CD14-positive monocyte (primary cell): Measurements from ENCODE around the gene HEPN1. TPM values are rescaled to one million over a fixed set of nuclear protein-coding genes. Genes with fewer than 3 reads are reported as not detected.

Experiments used
- DNase-seq, 3 donors: peaks; one replicate each; pipeline ENCODE4 v3.0.0-alpha.2; 2011 to 2022
- H2AFZ ChIP-seq: 2 replicates; pipeline ENCODE4 v1.6.0; 2012; ENCODE audit warnings: mild to moderate bottlenecking, low read depth, low read length, inconsistent platforms; ENCODE audit not compliant: insufficient read depth, poor library complexity, severe bottlenecking
- H3K27ac ChIP-seq, 2 donors: 1 replicate in 1 of 2; 2 replicates in 1 of 2; pipeline ENCODE4 v1.5.1; 2012 to 2013; ENCODE audit warnings: low read length in 2 of 2, control low read depth in 1 of 2, inconsistent platforms in 1 of 2, low read depth in 1 of 2, mild to moderate bottlenecking in 1 of 2
- H3K27me3 ChIP-seq, 2 donors: one replicate each; pipeline versions ENCODE4 v1.6.0 to v1.6.1; 2011 to 2013; ENCODE audit warnings: low read length in 2 of 2; ENCODE audit not compliant: control insufficient read depth in 2 of 2, insufficient read depth in 2 of 2
- H3K36me3 ChIP-seq, 2 donors: replicated peaks in 1 of 2; 1 replicate in 1 of 2; 2 replicates in 1 of 2; pipeline versions ENCODE4 v1.5.1 to v1.6.1; 2012 to 2013; ENCODE audit warnings: low read length in 2 of 2, control low read depth in 1 of 2, inconsistent platforms in 1 of 2, mild to moderate bottlenecking in 1 of 2; ENCODE audit not compliant: insufficient read depth in 2 of 2, control insufficient read depth in 1 of 2
- H3K4me1 ChIP-seq, 2 donors: 1 replicate in 1 of 2; 2 replicates in 1 of 2; pipeline versions ENCODE4 v1.5.1 to v1.6.1; 2012 to 2013; ENCODE audit warnings: low read length in 2 of 2, control low read depth in 1 of 2, inconsistent platforms in 1 of 2, mild to moderate bottlenecking in 1 of 2, moderate library complexity in 1 of 2; ENCODE audit not compliant: insufficient read depth in 2 of 2, control insufficient read depth in 1 of 2
- H3K4me2 ChIP-seq: replicated peaks from 2 replicates; pipeline ENCODE3; 2012; ENCODE audit warnings: low read length, moderate library complexity, mild to moderate bottlenecking; ENCODE audit not compliant: poor library complexity, severe bottlenecking; ENCODE audit errors: extremely low read depth
- H3K4me3 ChIP-seq, 3 experiments: fragments of 200-600 bp in 1 of 3; sonication (generic) in 1 of 3; replicated peaks in 1 of 3; 1 replicate in 2 of 3; 2 replicates in 1 of 3; pipeline ENCODE4 v1.5.1; 2011 to 2013; ENCODE audit warnings: low read length in 3 of 3, mild to moderate bottlenecking in 3 of 3, control low read depth in 2 of 3, low read depth in 2 of 3, inconsistent platforms in 1 of 3, moderate library complexity in 1 of 3
- H3K79me2 ChIP-seq: 2 replicates; pipeline ENCODE4 v1.6.0; 2012; ENCODE audit warnings: mild to moderate bottlenecking, control low read depth, inconsistent platforms, low read length, moderate library complexity; ENCODE audit not compliant: insufficient read depth
- H3K9ac ChIP-seq: 2 replicates; pipeline ENCODE4 v1.6.0; 2017; ENCODE audit warnings: low read length, mild to moderate bottlenecking; ENCODE audit not compliant: insufficient read depth, poor library complexity, severe bottlenecking
- H3K9me3 ChIP-seq, 2 donors: replicated peaks in 1 of 2; 1 replicate in 1 of 2; 2 replicates in 1 of 2; pipeline versions ENCODE4 v1.5.1 to v1.6.1; 2012 to 2013; ENCODE audit warnings: low read length in 2 of 2, control low read depth in 1 of 2; ENCODE audit not compliant: control insufficient read depth in 1 of 2, insufficient read depth in 1 of 2
- H4K20me1 ChIP-seq: 2 replicates; pipeline ENCODE4 v1.6.0; 2012; ENCODE audit warnings: mild to moderate bottlenecking, low read length, control low read depth, moderate library complexity; ENCODE audit not compliant: insufficient read depth
- H3K27ac Mint-ChIP-seq, 7 donors: one replicate each; pipeline ENCODE4 v1.8.0; 2020; ENCODE audit warnings: mild to moderate bottlenecking in 7 of 7, mixed read lengths in 7 of 7, moderate library complexity in 6 of 7, inconsistent platforms in 2 of 7
- H3K27me3 Mint-ChIP-seq, 3 donors: one replicate each; pipeline ENCODE4 v1.8.0; 2021 to 2022; ENCODE audit warnings: low read depth in 3 of 3, mild to moderate bottlenecking in 3 of 3, mixed read lengths in 3 of 3, moderate library complexity in 3 of 3, inconsistent platforms in 1 of 3
- H3K36me3 Mint-ChIP-seq, 2 donors: one replicate each; pipeline ENCODE4 v1.8.0; 2020; ENCODE audit warnings: mixed read lengths in 2 of 2, inconsistent platforms in 1 of 2, mild to moderate bottlenecking in 1 of 2
- H3K4me1 Mint-ChIP-seq: one replicate; pipeline ENCODE4 v1.8.0; 2020; ENCODE audit warnings: mild to moderate bottlenecking, mixed read lengths
- H3K4me3 Mint-ChIP-seq, 2 donors: one replicate each; pipeline ENCODE4 v1.8.0; 2020; ENCODE audit warnings: mild to moderate bottlenecking in 2 of 2, mixed read lengths in 2 of 2, moderate library complexity in 1 of 2
- H3K9me3 Mint-ChIP-seq, 7 donors: one replicate each; pipeline ENCODE4 v1.8.0; 2020 to 2022; ENCODE audit warnings: mixed read lengths in 7 of 7, mild to moderate bottlenecking in 6 of 7, moderate library complexity in 6 of 7, inconsistent platforms in 2 of 7
- WGBS: methylation state at CpG from one replicate; pipeline ENCODE4 v1.1.5; 2013; ENCODE audit warnings: missing lambda C conversion rate; ENCODE audit not compliant: insufficient coverage; 5-methylcytosine and 5-hydroxymethylcytosine counted together
- intact Hi-C, 2 donors: fragments of 100-400 bp; cut with micrococcal nuclease; formaldehyde crosslinking; loops; one replicate each; pipeline versions ENCODE4 v1.15.0 to v1.15.1; 2023
- polyA plus RNA-seq, 3 donors: library from polyadenylated mRNA; depleted of rRNA in 1 of 3; unstranded in 2 of 3; stranded (reverse) in 1 of 3; fragments of 300-500 nt in 2 of 3; fragments of >200 nt in 1 of 3; fragmentation: Illumina TruSeq in 2 of 3; gene quantifications; 1 replicate in 2 of 3; 2 replicates in 1 of 3; pipeline ENCODE4 v1.2.3, GENCODE V29; 2012 to 2021
- TF ChIP-seq, protein P1 (sequence below): fragments of 200-600 bp; IDR thresholded peaks from one replicate; pipeline ENCODE4 v1.8.0; 2022; ENCODE audit warnings: antibody characterized with exemption, mild to moderate bottlenecking

HEPN1 gene
- polyA plus RNA-seq, 3 donors = not detected

DNA sequence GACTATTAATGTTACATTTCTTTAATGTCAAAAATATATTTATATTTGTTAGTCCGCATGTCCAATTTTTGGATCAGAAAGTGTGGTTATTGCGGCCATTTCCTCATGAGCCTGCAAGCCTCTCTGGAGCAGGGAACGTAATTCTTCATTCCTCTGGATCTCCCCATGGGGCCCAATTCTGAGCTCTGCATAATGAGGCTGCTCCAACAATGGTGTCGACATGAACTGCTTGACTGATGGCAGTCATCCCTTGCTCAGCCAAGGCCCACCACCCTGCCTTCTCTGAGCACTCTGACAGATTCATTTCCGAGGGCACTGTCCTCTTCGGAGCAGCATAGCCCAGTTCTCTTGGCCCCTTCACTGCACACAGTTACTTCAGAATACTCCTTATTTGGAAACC is 19.9 kb downstream of the HEPN1 start:
- H3K4me2 ChIP-seq = no peak overlapping the region
- TF ChIP-seq, protein P1, sequence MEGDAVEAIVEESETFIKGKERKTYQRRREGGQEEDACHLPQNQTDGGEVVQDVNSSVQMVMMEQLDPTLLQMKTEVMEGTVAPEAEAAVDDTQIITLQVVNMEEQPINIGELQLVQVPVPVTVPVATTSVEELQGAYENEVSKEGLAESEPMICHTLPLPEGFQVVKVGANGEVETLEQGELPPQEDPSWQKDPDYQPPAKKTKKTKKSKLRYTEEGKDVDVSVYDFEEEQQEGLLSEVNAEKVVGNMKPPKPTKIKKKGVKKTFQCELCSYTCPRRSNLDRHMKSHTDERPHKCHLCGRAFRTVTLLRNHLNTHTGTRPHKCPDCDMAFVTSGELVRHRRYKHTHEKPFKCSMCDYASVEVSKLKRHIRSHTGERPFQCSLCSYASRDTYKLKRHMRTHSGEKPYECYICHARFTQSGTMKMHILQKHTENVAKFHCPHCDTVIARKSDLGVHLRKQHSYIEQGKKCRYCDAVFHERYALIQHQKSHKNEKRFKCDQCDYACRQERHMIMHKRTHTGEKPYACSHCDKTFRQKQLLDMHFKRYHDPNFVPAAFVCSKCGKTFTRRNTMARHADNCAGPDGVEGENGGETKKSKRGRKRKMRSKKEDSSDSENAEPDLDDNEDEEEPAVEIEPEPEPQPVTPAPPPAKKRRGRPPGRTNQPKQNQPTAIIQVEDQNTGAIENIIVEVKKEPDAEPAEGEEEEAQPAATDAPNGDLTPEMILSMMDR = no peak
- no peak overlapping the region for H3K4me3 ChIP-seq
- no peak overlapping the region for H2AFZ ChIP-seq
- H3K4me1 ChIP-seq = no peaks in the 10 kb centered on the region
- intact Hi-C loops = no loop called here
- no peaks in the 10 kb centered on the region for H3K36me3 ChIP-seq
- no peaks in the 10 kb centered on the region for H3K4me1 Mint-ChIP-seq
- DNase-seq = no peak
- H3K27ac ChIP-seq = no peak overlapping the region
- H3K79me2 ChIP-seq = no peaks in the 10 kb centered on the region
- 94% methylated on average over 4 of the region's 6 CpGs for WGBS
- H3K9ac ChIP-seq = no peak overlapping the region
- peaks cover 0 to 5% of the 10 kb centered on the region in 2 donors for H3K9me3 ChIP-seq
- H3K36me3 Mint-ChIP-seq = no peaks in the 10 kb centered on the region
- H4K20me1 ChIP-seq = no peaks in the 10 kb centered on the region
- H3K27me3 ChIP-seq = peaks cover 0 to 2% of the 10 kb centered on the region in 2 donors
- H3K9me3 Mint-ChIP-seq = peaks cover 2 to 13% (median 5%) of the 10 kb centered on the region in 7 donors
- no peak overlapping the region for H3K27ac Mint-ChIP-seq
- H3K27me3 Mint-ChIP-seq = peaks cover 2 to 8% (median 8%) of the 10 kb centered on the region in 3 donors
- H3K4me3 Mint-ChIP-seq = no peak overlapping the region

DNA sequence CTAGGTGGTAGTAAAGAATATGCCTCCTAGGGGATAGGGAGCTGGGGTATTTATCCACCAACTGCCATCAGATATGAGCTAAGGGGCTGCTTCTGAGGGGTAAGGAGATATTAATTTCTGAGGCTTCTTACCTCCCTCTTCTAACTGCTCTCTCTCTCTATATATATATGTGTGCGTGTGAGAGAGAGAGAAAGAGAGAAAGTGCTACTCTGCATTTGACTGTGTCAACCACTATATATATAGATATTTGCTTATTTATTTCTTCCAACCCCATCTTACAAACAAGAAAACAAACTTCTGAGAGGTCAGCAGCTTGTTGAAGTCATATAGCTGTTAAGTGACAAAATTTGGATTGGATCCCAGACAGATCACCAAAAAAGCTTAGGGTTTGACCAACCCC is 22.7 kb downstream of the HEPN1 start:
- Histone ChIP-seq H3K9me3 (peaks cover 0 to 5% of the 10 kb centered on the region in 2 donors), H4K20me1 (no peaks in the 10 kb centered on the region), H3K9ac (no peak overlapping the region), H3K27me3 (no peaks in the 10 kb centered on the region), H3K79me2 (no peaks in the 10 kb centered on the region), H3K36me3 (no peaks in the 10 kb centered on the region), H2AFZ (no peak overlapping the region), H3K4me3 (no peak overlapping the region), H3K27ac (no peak overlapping the region), H3K4me1 (no peaks in the 10 kb centered on the region), H3K4me2 (no peak overlapping the region)
- WGBS = no CpG with 5 or more reads among the region's 1 CpG
- no peak overlapping the region for H3K4me3 Mint-ChIP-seq
- TF ChIP-seq, protein P1 = no peak
- H3K9me3 Mint-ChIP-seq = peaks cover 2 to 13% (median 5%) of the 10 kb centered on the region in 7 donors
- H3K4me1 Mint-ChIP-seq = no peaks in the 10 kb centered on the region
- DNase-seq = no peak
- no peak overlapping the region for H3K27ac Mint-ChIP-seq
- H3K27me3 Mint-ChIP-seq = peaks cover 0 to 5% (median 4%) of the 10 kb centered on the region in 3 donors
- H3K36me3 Mint-ChIP-seq = no peaks in the 10 kb centered on the region
- intact Hi-C loops = no loop called here
